Fibroblast of villous mesenchyme (primary cell): ENCODE data around the gene ATG16L1. TPM values are rescaled to one million over a fixed set of nuclear protein-coding genes. Genes with fewer than 3 reads are reported as not detected.

Experiments
- DNase-seq: peaks from one replicate; pipeline ENCODE4 v3.0.0-alpha.2; 2010; ENCODE audit warnings: low read depth
- H3K4me3 ChIP-seq: 2 replicates; pipeline ENCODE4 v1.5.1; 2011; ENCODE audit warnings: low read depth, mild to moderate bottlenecking, low read length
- CTCF ChIP-seq: IDR thresholded peaks from 2 replicates; pipeline ENCODE4 v1.5.1; 2012; ENCODE audit warnings: low read depth, mild to moderate bottlenecking, low read length; ENCODE audit not compliant: insufficient read depth
- total RNA-seq: library from RNA; depleted of rRNA; stranded (reverse); fragments of >200 nt; gene quantifications from 2 replicates; pipeline ENCODE4 v1.2.3, GENCODE V29; 2012

ATG16L1 gene
- total RNA-seq, 1 donor, result 41.0 TPM

DNA sequence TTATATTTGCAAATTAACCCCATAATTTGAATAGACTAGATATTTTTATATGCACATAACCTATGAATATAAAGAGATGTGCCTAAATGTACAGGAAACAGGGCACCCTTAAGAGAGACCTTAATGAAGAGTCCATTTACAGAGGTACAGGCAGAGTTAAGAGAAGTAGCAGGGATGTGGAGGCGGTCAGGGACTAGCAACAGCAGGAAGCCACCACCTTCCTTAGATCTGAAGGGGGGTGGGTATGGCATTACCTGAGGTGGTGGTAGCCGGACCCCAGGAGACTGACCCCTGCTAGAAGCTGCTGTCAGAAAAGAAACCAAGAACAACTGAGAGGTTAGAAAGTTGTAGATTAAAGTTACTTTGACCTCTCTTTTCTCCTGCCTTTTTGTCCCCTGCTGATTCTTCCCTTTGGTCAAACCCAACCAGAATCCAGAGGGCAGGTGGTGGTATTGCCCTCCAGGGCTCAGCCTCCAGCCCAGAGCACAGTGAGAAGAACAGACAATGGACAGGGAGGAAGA, 24.9 kb upstream of the ATG16L1 start:
- no peak for DNase-seq
- no peak for TF ChIP-seq CTCF
- no peak overlapping the region for H3K4me3 ChIP-seq

GRCh38 chr2:233227346-233227978, 24.0 kb upstream of the ATG16L1 start:
- DNase-seq, result no peak
- H3K4me3 ChIP-seq, result no peak overlapping the region
- no peak for TF ChIP-seq CTCF

DNA sequence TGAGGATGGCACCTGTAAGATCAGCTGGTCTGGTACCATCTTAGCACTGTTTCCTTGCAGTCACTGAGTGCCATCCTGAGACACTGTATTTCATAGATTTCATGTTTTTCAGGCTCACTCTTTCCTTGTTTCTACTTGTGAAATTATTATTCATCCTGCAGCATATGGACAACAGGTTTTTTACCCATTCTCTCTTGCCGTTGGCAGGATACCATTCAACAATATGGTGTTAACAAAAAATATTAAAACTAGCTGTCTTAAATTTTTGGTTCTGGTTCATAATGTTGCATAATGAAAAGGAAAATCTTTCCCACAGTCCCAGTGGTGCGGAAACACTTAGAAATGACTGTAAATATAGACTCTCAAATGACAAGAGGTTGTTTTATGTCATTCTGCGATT, 23.1 kb upstream of the ATG16L1 start:
- no peak for TF ChIP-seq CTCF
- H3K4me3 ChIP-seq, result no peak overlapping the region
- no peak for DNase-seq

DNA sequence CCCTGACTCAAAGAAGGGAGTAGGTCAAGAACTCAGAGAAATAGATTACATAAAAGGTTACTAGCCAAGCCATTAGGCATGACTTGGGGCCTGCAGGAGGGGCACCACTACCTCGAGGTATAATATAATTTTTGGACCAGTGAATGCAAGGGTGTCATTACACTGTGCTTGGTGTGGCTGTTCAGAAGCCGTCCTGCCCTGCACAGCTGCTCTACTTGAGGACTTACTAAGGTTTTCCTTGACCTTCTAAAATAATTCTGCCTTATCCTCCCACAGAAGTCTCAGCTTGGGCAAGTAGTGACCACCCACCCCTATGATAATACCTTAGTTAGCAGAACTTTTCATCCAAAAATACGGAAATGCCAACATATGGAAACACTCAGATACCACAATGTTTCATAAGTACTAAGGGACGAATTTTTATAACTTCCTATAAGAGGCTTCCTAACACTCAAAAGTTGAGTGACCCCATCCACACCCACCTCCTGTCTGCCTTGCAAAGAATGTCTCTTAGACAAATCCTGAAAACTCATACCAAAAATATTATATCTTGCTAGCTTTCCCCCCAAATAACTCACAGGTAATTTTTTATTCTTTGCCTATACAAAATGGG, 17.7 kb upstream of the ATG16L1 start:
- H3K4me3 ChIP-seq, result no peak overlapping the region
- DNase-seq, result no peak
- no peak for TF ChIP-seq CTCF

- DNase-seq, result no peak
- no peak for TF ChIP-seq CTCF
- H3K4me3 ChIP-seq, result no peak overlapping the region
These were observed 17.2 kb upstream of the ATG16L1 start for GRCh38 chr2:233234264-233234663.

DNA sequence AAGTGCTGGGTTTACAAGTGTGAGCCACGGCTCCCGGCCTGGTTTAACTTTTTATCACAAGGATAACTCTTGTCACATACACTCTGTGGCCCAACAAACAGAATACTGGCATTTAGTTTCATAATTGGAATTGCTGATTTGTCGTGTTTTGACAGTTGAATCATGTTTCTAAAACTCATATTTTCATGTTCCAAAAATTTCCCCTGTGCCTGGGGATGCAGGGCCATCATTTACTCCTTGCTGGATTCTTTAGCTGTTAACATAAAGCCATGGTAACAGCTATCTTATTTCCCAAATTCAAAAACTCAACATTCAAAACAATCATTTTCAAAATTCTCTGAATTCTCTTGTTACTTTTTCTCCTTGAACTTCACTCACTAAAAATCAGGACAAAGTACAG, 16.5 kb upstream of the ATG16L1 start:
- H3K4me3 ChIP-seq, result no peak overlapping the region
- no peak for TF ChIP-seq CTCF
- DNase-seq, result no peak
